ENCODE data around the gene NFIA. TPM values are rescaled to one million over a fixed set of nuclear protein-coding genes. Genes with fewer than 3 reads are reported as not detected.

The NFIA gene
- total and polyA plus RNA-seq, 2 donors (not counting 1 experiment from before 2014, with no cell fraction given): 0.28 to 0.54 TPM

GRCh38 chr1:61441723-61442262 lies 359.4 kb downstream of the NFIA start:
- POLR2A ChIA-PET: no interaction called here
- Histone ChIP-seq H3K4me1 (ENCODE audit: control insufficient read depth in 2 of 2, insufficient read depth in 2 of 2, low read length in 2 of 2) (no peaks in the 10 kb centered on the region), H3K27me3 (replicated peaks in 1 of 4; ENCODE audit: control extremely low read depth in 1 of 4, control insufficient read depth in 3 of 4, insufficient read depth in 4 of 4, low read length in 3 of 4) (no peaks in the 10 kb centered on the region), H3K4me2 (replicated peaks; ENCODE audit: low read depth, low read length, poor library complexity, severe bottlenecking) (no peak overlapping the region), H4K20me1 (ENCODE audit: control insufficient read depth, insufficient read depth, low read length, poor library complexity, severe bottlenecking) (no peaks in the 10 kb centered on the region), H3K9me3 (ENCODE audit: control extremely low read depth in 1 of 3, control insufficient read depth in 2 of 3, insufficient read depth in 1 of 3, low read length in 2 of 3) (no peaks in the 10 kb centered on the region), H3K27ac (ENCODE audit: low read length in 2 of 2) (no peak overlapping the region), H2AFZ (ENCODE audit: insufficient read depth, low read depth, low read length, poor library complexity, severe bottlenecking) (no peak overlapping the region), H3K79me2 (ENCODE audit: control insufficient read depth, insufficient read depth, low read length) (no peaks in the 10 kb centered on the region), H3K4me3 (ENCODE audit: control extremely low read depth in 1 of 5, extremely low read depth in 1 of 5, insufficient read depth in 1 of 5, low read depth in 2 of 5, low read length in 4 of 5) (no peak overlapping the region), H3K36me3 (replicated peaks in 1 of 2; ENCODE audit: control extremely low read depth in 1 of 2, control insufficient read depth in 1 of 2, extremely low read depth in 1 of 2, insufficient read depth in 2 of 2, low read length in 1 of 2) (no peaks in the 10 kb centered on the region), H3K9ac (ENCODE audit: low read length) (no peak overlapping the region)
- Mint-ChIP-seq H3K9me3 (ENCODE audit: insufficient read depth) (no peaks in the 10 kb centered on the region), H3K4me3 (no peak overlapping the region), H3K27me3 (peaks cover 14% of the 10 kb centered on the region), H3K4me1 (no peaks in the 10 kb centered on the region), H3K27ac (no peak overlapping the region)
- no peak for ATAC-seq (ENCODE audit: low read depth)
- no peak for DNase-seq
- TF ChIP-seq EZH2 (IDR thresholded peaks at IDR 0.05; ENCODE audit: borderline replicate concordance, insufficient read depth, low read depth, low read length, poor library complexity, severe bottlenecking) (no peak), CTCF (IDR thresholded peaks at IDR 0.05) (no peak)
- 85% methylated on average over 8 of the region's 11 CpGs for WGBS (ENCODE audit: insufficient coverage)
- CTCF ChIA-PET: no interaction called here
- intact Hi-C loops (cut with micrococcal nuclease): no loop called here

DNA sequence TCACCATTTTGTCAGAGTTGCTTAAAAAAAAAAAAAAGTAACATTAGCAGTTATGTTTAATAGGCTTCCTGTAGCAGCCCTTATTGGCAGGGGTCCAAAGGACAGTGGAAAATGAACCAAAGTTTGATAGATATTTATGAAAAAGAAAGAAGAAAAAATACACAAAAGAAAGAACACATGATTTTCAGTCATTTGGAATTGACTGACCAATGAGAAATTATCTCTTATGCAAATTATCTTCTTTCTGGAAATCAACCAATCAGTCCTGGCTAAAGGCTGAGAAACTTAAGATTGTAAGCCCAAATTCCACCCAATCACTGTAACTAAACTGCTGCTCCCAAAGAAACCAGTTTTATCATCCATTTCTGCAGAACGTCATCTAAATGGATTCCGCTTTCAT lies 360.2 kb downstream of the NFIA start:
- ChIA-PET CTCF (no interaction called here), POLR2A (no interaction called here)
- Histone ChIP-seq H3K27ac (ENCODE audit: low read length in 2 of 2) (no peak overlapping the region), H3K9me3 (ENCODE audit: control extremely low read depth in 1 of 3, control insufficient read depth in 2 of 3, insufficient read depth in 1 of 3, low read length in 2 of 3) (no peaks in the 10 kb centered on the region), H3K4me2 (replicated peaks; ENCODE audit: low read depth, low read length, poor library complexity, severe bottlenecking) (no peak overlapping the region), H3K27me3 (replicated peaks in 1 of 4; ENCODE audit: control extremely low read depth in 1 of 4, control insufficient read depth in 3 of 4, insufficient read depth in 4 of 4, low read length in 3 of 4) (no peaks in the 10 kb centered on the region), H4K20me1 (ENCODE audit: control insufficient read depth, insufficient read depth, low read length, poor library complexity, severe bottlenecking) (no peaks in the 10 kb centered on the region), H2AFZ (ENCODE audit: insufficient read depth, low read depth, low read length, poor library complexity, severe bottlenecking) (no peak overlapping the region), H3K9ac (ENCODE audit: low read length) (no peak overlapping the region), H3K4me1 (ENCODE audit: control insufficient read depth in 2 of 2, insufficient read depth in 2 of 2, low read length in 2 of 2) (no peaks in the 10 kb centered on the region), H3K4me3 (ENCODE audit: control extremely low read depth in 1 of 5, extremely low read depth in 1 of 5, insufficient read depth in 1 of 5, low read depth in 2 of 5, low read length in 4 of 5) (no peak overlapping the region), H3K36me3 (replicated peaks in 1 of 2; ENCODE audit: control extremely low read depth in 1 of 2, control insufficient read depth in 1 of 2, extremely low read depth in 1 of 2, insufficient read depth in 2 of 2, low read length in 1 of 2) (no peaks in the 10 kb centered on the region), H3K79me2 (ENCODE audit: control insufficient read depth, insufficient read depth, low read length) (no peaks in the 10 kb centered on the region)
- H3K9me3 Mint-ChIP-seq (ENCODE audit: insufficient read depth): no peaks in the 10 kb centered on the region
- no peaks in the 10 kb centered on the region for H3K4me1 Mint-ChIP-seq
- no peak overlapping the region for H3K4me3 Mint-ChIP-seq
- TF ChIP-seq EZH2 (IDR thresholded peaks at IDR 0.05; ENCODE audit: borderline replicate concordance, insufficient read depth, low read depth, low read length, poor library complexity, severe bottlenecking) (no peak), CTCF (IDR thresholded peaks at IDR 0.05) (no peak)
- ATAC-seq (ENCODE audit: low read depth) (no peak), DNase-seq (no peak)
- no CpG with 5 or more reads among the region's 2 CpGs for WGBS (ENCODE audit: insufficient coverage)
- intact Hi-C loops (cut with micrococcal nuclease): no loop called here
- no peak overlapping the region for H3K27ac Mint-ChIP-seq
- H3K27me3 Mint-ChIP-seq: peaks cover 10% of the 10 kb centered on the region

Data from B cell (primary cell).